T follicular helper cell (primary cell): ENCODE measurements around the gene TSGA10.
"Not testable (repeated sequence)": the region's sequence is repeated elsewhere in the genome, so short reads cannot be mapped to it uniquely, and the experiment has no call there.

ENCODE experiments used
- DNase-seq: peaks from one replicate; pipeline ENCODE4 v3.0.0-alpha.2; 2020; ENCODE audit warnings: low read depth

TSGA10 gene

GRCh38 chr2:99067871-99068625 is 86.7 kb downstream of the TSGA10 start:
- DNase-seq, result no peak

DNA sequence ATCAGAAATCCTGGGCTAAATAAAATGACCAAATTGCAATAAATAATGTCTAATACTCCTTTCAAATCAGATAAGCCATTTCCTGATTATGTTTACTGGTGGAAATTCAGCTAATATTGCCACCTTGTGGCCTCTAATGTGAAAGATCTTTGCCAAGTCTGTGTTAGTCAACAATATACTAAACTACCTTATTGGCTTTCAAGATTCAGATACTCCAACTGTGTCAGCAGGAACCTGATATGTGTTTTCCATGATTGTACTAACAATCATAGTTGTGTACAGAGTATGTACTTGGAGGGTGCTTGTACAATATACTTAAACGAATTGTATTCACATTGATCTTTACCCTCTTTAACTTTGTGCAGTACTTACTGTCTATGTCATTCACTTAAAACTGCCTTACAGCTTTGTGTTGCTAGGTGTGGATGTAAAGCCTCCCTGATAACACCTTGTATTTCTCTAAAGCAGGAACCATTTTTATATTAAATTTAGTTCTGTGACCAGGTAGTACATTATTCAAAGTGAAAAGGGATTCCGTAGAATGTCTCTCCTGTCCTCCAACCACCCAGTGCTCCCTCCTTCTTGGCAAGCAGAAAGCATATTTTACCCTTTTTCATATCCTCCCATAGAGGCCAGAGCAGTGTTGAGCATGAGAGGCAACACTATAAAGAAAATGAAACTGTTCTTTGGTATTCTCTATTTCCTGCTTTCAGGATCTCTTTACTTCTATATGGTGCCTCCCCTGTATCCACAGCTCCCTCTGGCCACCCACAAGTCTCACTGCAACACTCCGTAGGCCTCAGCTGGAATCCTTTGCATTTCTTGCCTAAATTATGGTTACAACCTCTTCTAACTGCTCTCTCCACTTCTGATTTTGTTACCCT is 88.4 kb downstream of the TSGA10 start:
- no peak for DNase-seq

GRCh38 chr2:99049187-99049586 is 105.6 kb downstream of the TSGA10 start:
- DNase-seq, result not testable (repeated sequence)

DNA sequence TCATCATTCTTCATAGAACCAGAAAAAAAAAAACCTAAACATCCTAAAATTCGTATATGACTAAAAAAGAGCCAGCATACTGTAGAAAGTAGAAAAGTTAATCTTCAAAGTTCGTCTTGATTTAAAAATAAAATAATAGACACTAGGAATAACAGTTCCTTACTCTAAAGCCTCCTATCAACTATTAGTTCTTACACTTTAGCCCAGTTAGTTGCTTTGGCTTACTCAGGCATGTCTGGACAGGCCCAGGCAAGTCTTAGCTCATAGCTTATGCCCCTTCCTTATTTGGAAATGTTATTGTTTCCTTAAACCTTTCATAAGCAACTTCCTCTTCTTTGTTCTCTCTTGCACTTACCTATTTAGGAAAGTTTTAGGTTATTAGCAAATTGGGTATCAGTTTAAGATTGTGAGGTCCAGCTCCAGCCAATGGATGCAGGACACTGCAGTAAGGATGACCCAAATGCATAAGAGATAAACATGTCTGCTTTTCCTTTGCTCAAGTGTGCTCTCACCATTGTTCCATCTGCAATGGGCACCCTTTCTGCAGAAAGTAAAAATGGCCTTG is 113.9 kb downstream of the TSGA10 start:
- DNase-seq, result not testable (repeated sequence)

DNA sequence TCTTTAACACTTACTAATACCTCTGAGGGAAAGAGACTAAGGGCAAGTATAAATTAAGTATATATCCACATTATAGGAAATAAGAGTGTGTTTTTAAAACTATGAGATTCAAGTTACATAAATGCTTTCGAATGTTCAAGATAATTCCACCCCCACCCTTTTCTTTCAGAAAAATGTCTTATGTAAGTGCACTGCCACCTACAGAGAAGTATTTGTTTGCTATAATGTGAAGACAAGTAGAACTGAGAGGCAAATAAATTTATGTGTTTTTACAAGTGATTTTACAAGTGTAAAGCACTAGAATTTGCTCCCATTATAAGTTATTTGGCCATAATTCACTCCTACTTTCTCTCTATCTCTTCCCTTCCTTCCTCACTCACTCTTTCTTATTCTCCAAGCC is 118.8 kb downstream of the TSGA10 start:
- no peak for DNase-seq

DNA sequence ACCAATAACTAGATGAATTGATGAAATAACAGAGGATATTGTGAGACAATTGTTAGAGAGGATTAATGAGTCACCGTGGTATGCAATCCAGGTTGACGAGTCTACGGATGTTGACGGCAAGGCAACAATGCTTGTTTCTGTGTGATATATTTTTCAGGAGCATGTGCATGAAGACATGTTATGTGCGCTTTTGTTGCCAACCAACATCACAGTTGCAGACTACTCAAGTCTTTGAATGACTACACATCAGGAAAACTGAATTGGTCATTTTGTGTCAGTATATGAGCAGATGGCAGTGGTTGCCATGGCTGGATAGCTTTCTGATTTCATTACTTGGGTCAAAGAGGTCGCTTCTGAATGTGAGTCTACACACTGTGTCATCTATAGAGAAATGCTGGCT is 122.0 kb downstream of the TSGA10 start:
- DNase-seq, result no peak

- no peak for DNase-seq
Measured at GRCh38 chr2:99032001-99032400, 122.7 kb downstream of the TSGA10 start.

DNA sequence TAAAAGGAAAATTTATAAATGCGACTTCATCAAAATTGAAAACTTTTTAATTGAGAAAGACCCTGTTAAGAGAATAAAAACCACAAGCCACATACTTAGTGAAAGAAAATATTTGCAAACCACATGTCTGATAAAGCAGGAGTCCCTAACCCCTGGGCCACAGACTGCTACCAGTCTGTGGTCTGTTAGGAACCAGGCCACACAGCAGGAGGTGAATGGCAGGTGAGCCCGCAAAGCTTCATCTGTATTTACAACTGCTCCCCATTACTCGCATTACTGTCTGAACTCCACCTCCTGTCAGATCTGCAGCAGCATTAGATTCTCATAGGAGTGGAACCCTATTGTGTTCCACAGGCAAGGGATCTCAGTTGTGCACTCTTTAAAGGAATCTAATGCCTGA is 123.3 kb downstream of the TSGA10 start:
- DNase-seq, result no peak

DNA sequence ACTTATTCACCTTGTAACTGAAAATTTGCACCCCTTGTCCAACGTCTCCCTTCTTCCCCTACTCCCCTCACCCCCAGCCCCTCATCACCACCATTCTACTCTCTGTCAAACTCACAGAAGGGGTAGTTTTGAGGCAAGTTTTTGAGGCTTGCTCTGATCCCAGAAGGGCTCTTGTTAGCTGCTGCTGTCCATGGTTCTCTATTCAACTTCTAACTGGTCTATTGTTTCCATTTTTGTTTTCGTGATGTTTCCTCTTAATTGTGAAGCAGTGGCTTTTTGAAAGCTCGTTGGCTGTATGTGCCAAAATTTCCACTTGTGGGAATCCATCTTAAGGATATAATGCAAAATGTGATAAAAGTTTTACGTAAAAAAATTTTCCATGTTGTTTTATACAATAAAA is 126.2 kb downstream of the TSGA10 start:
- no peak for DNase-seq

GRCh38 chr2:99027856-99028255 is 126.9 kb downstream of the TSGA10 start:
- DNase-seq, result no peak

GRCh38 chr2:99000708-99001107 is 154.0 kb downstream of the TSGA10 start:
- DNase-seq, result no peak

DNA sequence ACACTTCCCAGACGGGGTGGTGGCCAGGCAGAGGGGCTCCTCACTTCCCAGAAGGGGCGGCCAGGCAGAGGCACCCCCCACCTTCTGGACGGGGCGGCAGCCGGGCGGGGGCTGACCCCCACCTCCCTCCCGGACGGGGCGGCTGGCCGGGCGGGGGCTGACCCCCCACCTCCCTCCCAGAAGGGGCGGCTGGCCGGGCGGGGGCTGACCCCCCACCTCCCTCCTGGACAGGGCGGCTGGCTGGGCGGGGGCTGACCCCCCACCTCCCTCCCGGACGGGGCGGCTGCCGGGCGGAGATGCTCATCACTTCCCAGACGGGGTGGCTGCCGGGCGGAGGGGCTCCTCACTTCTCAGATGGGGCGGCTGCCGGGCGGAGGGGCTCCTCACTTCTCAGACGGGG is 166.0 kb downstream of the TSGA10 start:
- DNase-seq, result not testable (repeated sequence)

- no peak for DNase-seq
Measured at GRCh38 chr2:98985905-98986666, 168.7 kb downstream of the TSGA10 start.

GRCh38 chr2:98975611-98976010 is 179.1 kb downstream of the TSGA10 start:
- DNase-seq, result no peak

DNA sequence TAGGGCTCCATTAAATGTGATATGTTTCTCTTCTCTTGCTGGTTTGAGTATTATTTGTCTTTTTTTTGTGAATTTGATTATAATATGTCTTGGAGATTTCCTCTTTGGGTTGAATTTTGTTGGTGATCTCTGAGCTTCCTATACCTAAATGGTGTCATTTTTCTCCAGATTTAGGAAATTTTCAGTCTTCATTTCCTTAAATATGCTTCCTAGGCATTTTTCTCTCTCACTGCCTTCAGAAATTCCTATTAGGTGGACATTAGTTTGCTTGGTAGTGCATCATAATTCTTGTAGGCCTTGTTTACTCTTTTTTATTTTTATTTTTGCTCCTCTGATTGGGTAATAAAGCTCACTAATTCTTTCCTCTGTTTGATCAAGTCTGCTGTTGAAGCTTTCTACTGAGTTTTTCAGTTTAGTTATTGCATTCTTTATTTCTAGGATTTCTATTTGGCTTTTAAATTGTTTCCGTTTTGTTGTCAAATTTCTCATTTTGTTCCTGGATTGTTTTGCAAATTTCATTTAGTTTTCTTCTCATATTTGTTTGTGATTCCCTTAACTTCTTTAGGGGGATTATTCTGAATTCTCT is 182.1 kb downstream of the TSGA10 start:
- no peak for DNase-seq

DNA sequence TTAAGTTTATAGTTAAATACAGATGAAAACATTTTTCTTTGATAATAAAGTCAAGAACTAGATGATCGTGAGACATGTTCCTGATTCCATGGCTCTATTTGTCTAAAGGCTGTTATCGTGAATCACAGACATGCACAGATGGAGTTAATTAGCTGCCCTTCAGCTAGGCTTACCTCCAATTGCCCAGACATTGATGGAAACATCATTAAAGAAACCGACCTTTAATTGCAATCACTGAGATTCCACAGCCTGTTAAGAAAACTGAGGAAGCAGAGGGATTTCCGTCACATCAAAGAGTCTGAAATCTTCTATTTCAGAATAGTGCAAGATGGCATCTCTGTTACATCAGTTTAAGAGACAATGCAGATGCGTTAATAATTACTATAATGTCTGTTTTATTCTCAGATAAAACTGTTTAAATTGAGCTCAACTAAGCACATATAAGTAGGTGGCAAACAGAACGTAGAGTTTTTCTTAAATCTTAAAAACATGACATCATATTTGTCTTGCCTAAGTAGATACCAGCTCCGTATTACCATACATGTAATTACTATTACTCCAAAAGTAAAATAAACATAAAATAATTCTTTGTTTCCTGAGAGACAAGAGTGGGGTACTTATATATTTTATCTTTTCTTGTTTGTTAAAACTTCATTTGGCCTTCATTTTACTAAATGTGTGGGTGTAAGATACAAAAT is 194.8 kb downstream of the TSGA10 start:
- no peak for DNase-seq

DNA sequence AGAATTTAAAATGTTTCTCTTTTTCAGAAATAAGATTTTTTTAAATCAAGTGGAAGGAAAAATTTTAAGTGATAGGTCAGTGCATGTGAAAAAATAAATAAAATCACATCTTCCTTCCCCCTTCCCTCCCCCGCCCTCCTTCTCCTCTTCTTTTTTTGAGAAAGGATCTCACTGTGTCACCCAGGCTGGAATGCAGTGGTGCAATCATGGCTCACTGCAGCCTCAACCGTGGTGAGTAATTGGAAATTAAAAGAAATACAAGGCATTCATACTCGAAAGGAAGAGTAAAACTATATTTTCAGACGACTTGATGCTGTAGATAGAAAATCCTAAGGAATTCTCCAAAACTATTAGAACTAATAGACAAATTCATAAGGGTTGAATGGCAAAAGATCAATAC is 201.8 kb downstream of the TSGA10 start:
- DNase-seq, result no peak

- no peak for DNase-seq
Measured at GRCh38 chr2:98948956-98949739, 205.6 kb downstream of the TSGA10 start.

DNA sequence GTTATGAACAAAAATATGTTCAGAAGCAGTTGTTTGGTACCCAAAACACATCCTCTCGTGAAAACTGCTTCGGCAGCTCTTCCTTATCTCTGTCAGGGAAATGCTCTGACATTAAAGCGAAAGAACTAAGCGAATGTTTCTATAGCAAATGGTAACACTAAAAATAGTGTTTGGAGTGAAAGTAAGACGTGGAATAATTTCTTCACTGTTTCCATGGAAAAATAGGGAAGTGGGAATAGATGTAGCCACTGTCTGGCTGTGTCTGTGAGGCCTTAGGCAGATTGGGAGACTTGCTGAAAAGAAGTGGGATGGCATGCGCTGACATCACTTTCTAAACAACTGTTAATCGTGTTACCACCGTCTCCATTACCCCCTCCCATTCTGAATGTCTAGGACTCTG is 207.2 kb downstream of the TSGA10 start:
- no peak for DNase-seq
